Upper lobe of left lung (tissue), 4 donors: Measurements from ENCODE around the gene RAB44.

Source experiments
- EP300 ChIP-seq, 4 donors: sonication (generic); formaldehyde crosslinking; IDR thresholded peaks; one replicate each; pipeline ENCODE4 v1.5.1; 2017; ENCODE audit warnings: antibody characterized with exemption in 4 of 4, control low read depth in 2 of 4
- POLR2A ChIP-seq, 4 donors: fragments of 450-650 bp; IDR thresholded peaks; one replicate each; pipeline ENCODE4 v1.5.1; 2016 to 2017; ENCODE audit warnings: antibody characterized with exemption in 4 of 4, mild to moderate bottlenecking in 2 of 4

DNA sequence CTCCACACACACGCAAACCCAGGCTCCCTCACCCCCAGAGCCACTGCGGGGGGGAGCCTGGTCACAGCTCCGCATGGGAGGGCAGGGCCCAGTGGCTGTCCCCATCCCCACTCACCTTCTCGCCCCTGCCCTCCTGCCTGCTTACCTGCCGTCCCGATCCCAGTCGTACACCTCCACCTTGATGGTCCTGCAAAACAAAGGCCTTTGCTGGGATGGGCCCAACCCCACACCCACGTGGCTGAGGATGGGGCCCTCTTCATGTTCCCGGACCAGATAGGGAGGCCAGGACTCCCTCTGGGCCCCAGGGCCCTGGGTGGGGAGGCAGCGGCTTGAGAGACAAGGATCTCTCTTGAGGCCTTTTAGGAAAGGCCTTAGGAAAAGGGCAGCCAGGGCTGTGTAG is 67.6 kb downstream of the RAB44 start:
- no peak for TF ChIP-seq EP300 (IDR thresholded peaks at IDR 0.05)
- TF ChIP-seq POLR2A (IDR thresholded peaks at IDR 0.05): no peak
